SK-N-SH (cell line): Measurements from ENCODE around the gene SPECC1L. TPM values are rescaled to one million over a fixed set of nuclear protein-coding genes. Genes with fewer than 3 reads are reported as not detected.

Experiments
- CTCF ChIA-PET: fragments of 300-600, 350-600 bp; formaldehyde crosslinking; extraction: SDS; loops from one replicate; lab custom pipeline; 2021; lab: Yijun Ruan, JAX
- POLR2A ChIA-PET: fragments of 350-600 bp; sonication (Branson Sonifier 250); formaldehyde crosslinking; extraction: SDS; loops from one replicate; lab custom pipeline; 2020; ENCODE audit warnings: antibody characterized with exemption, inconsistent platforms; lab: Yijun Ruan, JAX
- DNase-seq: peaks from one replicate; pipeline ENCODE4 v3.0.0; 2012
- H2AFZ ChIP-seq: fragments of 200-600 bp; sonication (generic); 2 replicates; pipeline ENCODE4 v1.8.1; 2016; ENCODE audit warnings: antibody characterized with exemption, mild to moderate bottlenecking, low read depth
- H3F3A ChIP-seq: fragments of 200-600 bp; sonication (generic); replicated peaks from 2 replicates; pipeline ENCODE3; 2016; ENCODE audit warnings: antibody characterized with exemption, mild to moderate bottlenecking; ENCODE audit not compliant: insufficient read depth
- H3K27ac ChIP-seq, 2 experiments: fragments of 200-500 bp in 1 of 2; fragments of 200-600 bp in 1 of 2; sonication (Bioruptor generic) in 1 of 2; sonication (generic), shearing (Covaris generic) in 1 of 2; 2 replicates each; pipeline versions ENCODE4 v1.5.1 to v1.6.1; 2014 to 2016; ENCODE audit warnings: low read depth in 2 of 2, inconsistent platforms in 1 of 2, low read length in 1 of 2, mild to moderate bottlenecking in 1 of 2, mixed read lengths in 1 of 2
- H3K27me3 ChIP-seq: fragments of 200-600 bp; sonication (generic), shearing (Covaris generic); 2 replicates; pipeline ENCODE4 v1.6.1; 2016; ENCODE audit warnings: mixed run types; ENCODE audit not compliant: insufficient read depth
- H3K36me3 ChIP-seq, 2 experiments: fragments of 200-500 bp in 1 of 2; fragments of 200-600 bp in 1 of 2; sonication (Bioruptor generic) in 1 of 2; sonication (generic) in 1 of 2; replicated peaks in 1 of 2; 2 replicates each; pipeline versions ENCODE3 to v1.5.1; 2014 to 2016; ENCODE audit warnings: low read length in 1 of 2, mild to moderate bottlenecking in 1 of 2; ENCODE audit not compliant: insufficient read depth in 2 of 2, control insufficient read depth in 1 of 2
- H3K4me1 ChIP-seq, 2 experiments: fragments of 200-500 bp in 1 of 2; fragments of 200-600 bp in 1 of 2; sonication (Bioruptor generic) in 1 of 2; sonication (generic), shearing (Covaris generic) in 1 of 2; 2 replicates each; pipeline versions ENCODE4 v1.5.1 to v1.6.1; 2014 to 2016; ENCODE audit warnings: low read depth in 1 of 2, low read length in 1 of 2, mixed run types in 1 of 2; ENCODE audit not compliant: insufficient read depth in 2 of 2, control insufficient read depth in 1 of 2
- H3K4me2 ChIP-seq: fragments of 200-600 bp; sonication (generic), shearing (Covaris generic); 2 replicates; pipeline ENCODE4 v1.6.1; 2017; ENCODE audit warnings: mixed run types
- H3K4me3 ChIP-seq, 2 experiments: fragments of 200-500 bp in 1 of 2; fragments of 200-600 bp in 1 of 2; sonication (Bioruptor generic) in 1 of 2; sonication (generic), shearing (Covaris generic) in 1 of 2; 2 replicates each; pipeline versions ENCODE4 v1.5.1 to v1.8.1; 2014 to 2016; ENCODE audit warnings: low read depth in 2 of 2, inconsistent platforms in 1 of 2, low read length in 1 of 2, mild to moderate bottlenecking in 1 of 2, mixed read lengths in 1 of 2, moderate library complexity in 1 of 2
- H3K79me2 ChIP-seq: fragments of 200-600 bp; sonication (generic); 2 replicates; pipeline ENCODE4 v1.8.1; 2017; ENCODE audit warnings: mild to moderate bottlenecking; ENCODE audit not compliant: insufficient read depth
- H3K9ac ChIP-seq: fragments of 200-600 bp; sonication (generic); 2 replicates; pipeline ENCODE4 v1.6.1; 2017; ENCODE audit warnings: mixed run types
- H3K9me2 ChIP-seq: fragments of 200-600 bp; sonication (generic); 2 replicates; pipeline ENCODE4 v1.6.1; 2017; ENCODE audit warnings: mixed run types
- H3K9me3 ChIP-seq: fragments of 200-600 bp; sonication (generic); 2 replicates; pipeline ENCODE4 v1.6.1; 2017; ENCODE audit warnings: mixed run types, mild to moderate bottlenecking, moderate library complexity
- H4K20me1 ChIP-seq: fragments of 200-600 bp; sonication (generic); 2 replicates; pipeline ENCODE4 v1.6.1; 2017; ENCODE audit warnings: mild to moderate bottlenecking, mixed run types; ENCODE audit not compliant: insufficient read depth
- CHD2 ChIP-seq: fragments of 150-350 bp; IDR thresholded peaks from 2 replicates; pipeline ENCODE4 v1.6.1; 2018; ENCODE audit warnings: low read length; ENCODE audit not compliant: partially characterized antibody
- FOSL2 ChIP-seq: IDR thresholded peaks from 2 replicates; pipeline ENCODE4 v1.4.0; 2012; ENCODE audit warnings: low read depth, mild to moderate bottlenecking, moderate library complexity, borderline replicate concordance
- GABPA ChIP-seq: IDR thresholded peaks from 2 replicates; pipeline ENCODE4 v1.4.0; 2012; ENCODE audit warnings: low read depth, mild to moderate bottlenecking
- MEF2A ChIP-seq: IDR thresholded peaks from 2 replicates; pipeline ENCODE4 v1.4.0; 2012; ENCODE audit warnings: low read depth, borderline replicate concordance
- MXI1 ChIP-seq: IDR thresholded peaks from 2 replicates; pipeline ENCODE4 v1.6.1; 2012; ENCODE audit warnings: mild to moderate bottlenecking, low read depth, low read length, improper control_type of control experiment
- NRF1 ChIP-seq: IDR thresholded peaks from 2 replicates; pipeline ENCODE4 v1.6.1; 2012; ENCODE audit warnings: low read depth, mild to moderate bottlenecking, low read length
- PBX3 ChIP-seq: IDR thresholded peaks from 2 replicates; pipeline ENCODE4; 2012
- RAD21 ChIP-seq: IDR thresholded peaks from 2 replicates; pipeline ENCODE4 v1.6.1; 2012; ENCODE audit warnings: mild to moderate bottlenecking, low read length
- RCOR1 ChIP-seq: fragments of 150-350 bp; IDR thresholded peaks from 2 replicates; pipeline ENCODE4 v1.6.1; 2017; ENCODE audit warnings: antibody characterized with exemption, low read length
- RFX5 ChIP-seq: IDR thresholded peaks from 2 replicates; pipeline ENCODE4 v1.6.1; 2012; ENCODE audit warnings: mild to moderate bottlenecking, improper control_type of control experiment, low read length
- RXRA ChIP-seq: IDR thresholded peaks from 2 replicates; pipeline ENCODE4 v1.4.0; 2012; ENCODE audit warnings: low read depth, mild to moderate bottlenecking, borderline replicate concordance
- TAF1 ChIP-seq: IDR thresholded peaks from 2 replicates; pipeline ENCODE4 v1.6.1; 2012; ENCODE audit warnings: low read depth, mild to moderate bottlenecking, low read length, moderate library complexity, borderline replicate concordance
- TCF12 ChIP-seq: IDR thresholded peaks from 2 replicates; pipeline ENCODE4 v1.4.0; 2012
- WGBS: methylation state at CpG from one replicate; pipeline ENCODE4 v1.1.6; 2017; ENCODE audit warnings: low lambda C conversion rate; 5-methylcytosine and 5-hydroxymethylcytosine counted together
- polyA plus RNA-seq, 3 experiments: library from polyadenylated mRNA; depleted of rRNA; stranded (reverse); fragments of >200 nt; gene quantifications; 2 replicates each; pipeline ENCODE4 v1.2.3, GENCODE V29; 2012
- TF ChIP-seq, protein P1 (sequence below): fragments of 150-350 bp; IDR thresholded peaks from 2 replicates; pipeline ENCODE4 v1.6.1; 2017; ENCODE audit warnings: antibody characterized with exemption, low read length, low read depth, borderline replicate concordance
- TF ChIP-seq, protein P2 (sequence below): IDR thresholded peaks from 2 replicates; pipeline ENCODE4 v1.4.0; 2012; ENCODE audit warnings: low read depth, borderline replicate concordance
- TF ChIP-seq, protein P3 (sequence below): IDR thresholded peaks from 2 replicates; pipeline ENCODE4 v1.6.1; 2012; ENCODE audit warnings: mild to moderate bottlenecking, low read depth, low read length, moderate library complexity
- TF ChIP-seq, protein P4 (sequence below): IDR thresholded peaks from 2 replicates; pipeline ENCODE4 v1.4.0; 2012; ENCODE audit warnings: low read depth

SPECC1L gene
- polyA plus RNA-seq, 1 of the 3 experiments (the other 2 are of a cell fraction): 22.9 TPM

DNA sequence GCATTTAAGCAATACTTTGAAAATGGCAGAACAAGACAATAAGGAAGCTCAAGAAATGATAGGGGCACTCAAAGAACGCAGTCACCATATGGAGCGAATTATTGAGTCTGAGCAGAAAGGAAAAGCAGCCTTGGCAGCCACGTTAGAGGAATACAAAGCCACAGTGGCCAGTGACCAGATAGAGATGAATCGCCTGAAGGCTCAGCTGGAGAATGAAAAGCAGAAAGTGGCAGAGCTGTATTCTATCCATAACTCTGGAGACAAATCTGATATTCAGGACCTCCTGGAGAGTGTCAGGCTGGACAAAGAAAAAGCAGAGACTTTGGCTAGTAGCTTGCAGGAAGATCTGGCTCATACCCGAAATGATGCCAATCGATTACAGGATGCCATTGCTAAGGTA, 51.9 kb downstream of the SPECC1L start (continued):
- TF ChIP-seq, protein P1, sequence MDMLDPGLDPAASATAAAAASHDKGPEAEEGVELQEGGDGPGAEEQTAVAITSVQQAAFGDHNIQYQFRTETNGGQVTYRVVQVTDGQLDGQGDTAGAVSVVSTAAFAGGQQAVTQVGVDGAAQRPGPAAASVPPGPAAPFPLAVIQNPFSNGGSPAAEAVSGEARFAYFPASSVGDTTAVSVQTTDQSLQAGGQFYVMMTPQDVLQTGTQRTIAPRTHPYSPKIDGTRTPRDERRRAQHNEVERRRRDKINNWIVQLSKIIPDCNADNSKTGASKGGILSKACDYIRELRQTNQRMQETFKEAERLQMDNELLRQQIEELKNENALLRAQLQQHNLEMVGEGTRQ: no peak
- TF ChIP-seq, protein P2, sequence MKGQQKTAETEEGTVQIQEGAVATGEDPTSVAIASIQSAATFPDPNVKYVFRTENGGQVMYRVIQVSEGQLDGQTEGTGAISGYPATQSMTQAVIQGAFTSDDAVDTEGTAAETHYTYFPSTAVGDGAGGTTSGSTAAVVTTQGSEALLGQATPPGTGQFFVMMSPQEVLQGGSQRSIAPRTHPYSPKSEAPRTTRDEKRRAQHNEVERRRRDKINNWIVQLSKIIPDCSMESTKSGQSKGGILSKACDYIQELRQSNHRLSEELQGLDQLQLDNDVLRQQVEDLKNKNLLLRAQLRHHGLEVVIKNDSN: no peak
- peak; percentile 99 for TF ChIP-seq RCOR1
- TF ChIP-seq, protein P3, sequence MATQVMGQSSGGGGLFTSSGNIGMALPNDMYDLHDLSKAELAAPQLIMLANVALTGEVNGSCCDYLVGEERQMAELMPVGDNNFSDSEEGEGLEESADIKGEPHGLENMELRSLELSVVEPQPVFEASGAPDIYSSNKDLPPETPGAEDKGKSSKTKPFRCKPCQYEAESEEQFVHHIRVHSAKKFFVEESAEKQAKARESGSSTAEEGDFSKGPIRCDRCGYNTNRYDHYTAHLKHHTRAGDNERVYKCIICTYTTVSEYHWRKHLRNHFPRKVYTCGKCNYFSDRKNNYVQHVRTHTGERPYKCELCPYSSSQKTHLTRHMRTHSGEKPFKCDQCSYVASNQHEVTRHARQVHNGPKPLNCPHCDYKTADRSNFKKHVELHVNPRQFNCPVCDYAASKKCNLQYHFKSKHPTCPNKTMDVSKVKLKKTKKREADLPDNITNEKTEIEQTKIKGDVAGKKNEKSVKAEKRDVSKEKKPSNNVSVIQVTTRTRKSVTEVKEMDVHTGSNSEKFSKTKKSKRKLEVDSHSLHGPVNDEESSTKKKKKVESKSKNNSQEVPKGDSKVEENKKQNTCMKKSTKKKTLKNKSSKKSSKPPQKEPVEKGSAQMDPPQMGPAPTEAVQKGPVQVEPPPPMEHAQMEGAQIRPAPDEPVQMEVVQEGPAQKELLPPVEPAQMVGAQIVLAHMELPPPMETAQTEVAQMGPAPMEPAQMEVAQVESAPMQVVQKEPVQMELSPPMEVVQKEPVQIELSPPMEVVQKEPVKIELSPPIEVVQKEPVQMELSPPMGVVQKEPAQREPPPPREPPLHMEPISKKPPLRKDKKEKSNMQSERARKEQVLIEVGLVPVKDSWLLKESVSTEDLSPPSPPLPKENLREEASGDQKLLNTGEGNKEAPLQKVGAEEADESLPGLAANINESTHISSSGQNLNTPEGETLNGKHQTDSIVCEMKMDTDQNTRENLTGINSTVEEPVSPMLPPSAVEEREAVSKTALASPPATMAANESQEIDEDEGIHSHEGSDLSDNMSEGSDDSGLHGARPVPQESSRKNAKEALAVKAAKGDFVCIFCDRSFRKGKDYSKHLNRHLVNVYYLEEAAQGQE: no peak
- 0 out of 2 replicates have a peak, but pooled peaks have one; percentile 17 for TF ChIP-seq GABPA
- TF ChIP-seq CHD2: peak; percentile 58
- peak; percentile 94 for TF ChIP-seq TCF12
- TF ChIP-seq RAD21: no peak
- TF ChIP-seq TAF1: no peak; the same call in 1 of the 2 replicates
- no peak for TF ChIP-seq NRF1
- TF ChIP-seq, protein P4, sequence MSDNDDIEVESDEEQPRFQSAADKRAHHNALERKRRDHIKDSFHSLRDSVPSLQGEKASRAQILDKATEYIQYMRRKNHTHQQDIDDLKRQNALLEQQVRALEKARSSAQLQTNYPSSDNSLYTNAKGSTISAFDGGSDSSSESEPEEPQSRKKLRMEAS: peak; percentile 35; the same call in 1 of the 2 replicates
- no peak for TF ChIP-seq RFX5
- peak; percentile 86 for TF ChIP-seq PBX3
- TF ChIP-seq FOSL2: no peak

- peak overlapping the region; percentile 77 for H3K4me2 ChIP-seq
- no peaks in the 10 kb centered on the region for H4K20me1 ChIP-seq
- peaks cover 17 to 45% of the 10 kb centered on the region in 2 experiments; a peak in 2 of 4 replicates for H3K4me1 ChIP-seq
- H3K9ac ChIP-seq: peak overlapping the region; percentile 22; the same call in 1 of the 2 replicates
- no peak overlapping the region for H2AFZ ChIP-seq
- H3K9me3 ChIP-seq: no peaks in the 10 kb centered on the region
- ChIA-PET POLR2A (interaction anchor here (0.6 to 1.6 kb wide), 7 partner anchors 28 to 239 kb away, joined by 3 to 10 read pairs (median 5); no protein-coding TSS in a partner anchor), CTCF (interaction anchor here (0.9 to 5.2 kb wide), 14 partner anchors 21 to 200 kb away, joined by 3 to 59 read pairs (median 5); no protein-coding TSS in a partner anchor)
- DNase-seq: peak; percentile 67
- WGBS: 38% methylated on average over 2 of the region's 2 CpGs
- H3K27me3 ChIP-seq: no peaks in the 10 kb centered on the region
- peak overlapping the region; percentile 31 to 39; a peak in 2 of 4 replicates for H3K4me3 ChIP-seq
- no peaks in the 10 kb centered on the region for H3K9me2 ChIP-seq
- H3K36me3 ChIP-seq: peaks cover 34% of the 10 kb centered on the region in 2 experiments
- peaks cover 54% of the 10 kb centered on the region for H3F3A ChIP-seq
- H3K27ac ChIP-seq: peak overlapping the region; percentile 80 to 97
- peaks cover 69% of the 10 kb centered on the region for H3K79me2 ChIP-seq
- TF ChIP-seq RXRA: no peak
- TF ChIP-seq MXI1: peak; percentile 21; the same call in 1 of the 2 replicates
- TF ChIP-seq, protein P3: no peak
- TF ChIP-seq, protein P1: no peak
- peak; percentile 40 for TF ChIP-seq TCF12
- TF ChIP-seq MEF2A: no peak
Measured at GRCh38 chr22:24323233-24323632, 52.6 kb downstream of the SPECC1L start.
